ENCODE measurements around the gene ZKSCAN5.

DNA sequence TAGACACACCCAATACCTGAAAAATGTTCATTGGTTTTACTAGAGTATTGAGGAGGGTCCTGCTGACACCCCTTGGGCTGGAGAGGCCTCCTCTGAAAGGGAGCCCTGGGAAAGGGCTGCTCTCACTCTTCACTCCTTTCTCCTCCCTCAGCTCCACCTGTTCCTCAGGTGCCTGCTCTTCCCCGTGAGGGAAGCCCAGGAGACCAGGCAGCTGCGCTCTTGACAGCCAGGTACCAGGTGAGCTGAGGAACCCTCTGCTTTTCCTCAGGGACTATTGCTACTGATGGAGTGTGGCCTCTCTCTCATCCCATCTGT, 57.2 kb downstream of the ZKSCAN5 start:
- TF ChIP-seq, protein P1, sequence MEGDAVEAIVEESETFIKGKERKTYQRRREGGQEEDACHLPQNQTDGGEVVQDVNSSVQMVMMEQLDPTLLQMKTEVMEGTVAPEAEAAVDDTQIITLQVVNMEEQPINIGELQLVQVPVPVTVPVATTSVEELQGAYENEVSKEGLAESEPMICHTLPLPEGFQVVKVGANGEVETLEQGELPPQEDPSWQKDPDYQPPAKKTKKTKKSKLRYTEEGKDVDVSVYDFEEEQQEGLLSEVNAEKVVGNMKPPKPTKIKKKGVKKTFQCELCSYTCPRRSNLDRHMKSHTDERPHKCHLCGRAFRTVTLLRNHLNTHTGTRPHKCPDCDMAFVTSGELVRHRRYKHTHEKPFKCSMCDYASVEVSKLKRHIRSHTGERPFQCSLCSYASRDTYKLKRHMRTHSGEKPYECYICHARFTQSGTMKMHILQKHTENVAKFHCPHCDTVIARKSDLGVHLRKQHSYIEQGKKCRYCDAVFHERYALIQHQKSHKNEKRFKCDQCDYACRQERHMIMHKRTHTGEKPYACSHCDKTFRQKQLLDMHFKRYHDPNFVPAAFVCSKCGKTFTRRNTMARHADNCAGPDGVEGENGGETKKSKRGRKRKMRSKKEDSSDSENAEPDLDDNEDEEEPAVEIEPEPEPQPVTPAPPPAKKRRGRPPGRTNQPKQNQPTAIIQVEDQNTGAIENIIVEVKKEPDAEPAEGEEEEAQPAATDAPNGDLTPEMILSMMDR (conservative IDR thresholded peaks at IDR 0.05 in 1 of 2, IDR thresholded peaks at IDR 0.05 in 1 of 2; ENCODE audit: low read depth in 1 of 2, low read length in 2 of 2), result no peak
- TF ChIP-seq EZH2 (IDR thresholded peaks at IDR 0.05; ENCODE audit: low read length, missing control alignments), result no peak
